Measurements from ENCODE around the gene OR2AJ1. TPM values are rescaled to one million over a fixed set of nuclear protein-coding genes. Genes with fewer than 3 reads are reported as not detected.

Gene OR2AJ1, protein sequence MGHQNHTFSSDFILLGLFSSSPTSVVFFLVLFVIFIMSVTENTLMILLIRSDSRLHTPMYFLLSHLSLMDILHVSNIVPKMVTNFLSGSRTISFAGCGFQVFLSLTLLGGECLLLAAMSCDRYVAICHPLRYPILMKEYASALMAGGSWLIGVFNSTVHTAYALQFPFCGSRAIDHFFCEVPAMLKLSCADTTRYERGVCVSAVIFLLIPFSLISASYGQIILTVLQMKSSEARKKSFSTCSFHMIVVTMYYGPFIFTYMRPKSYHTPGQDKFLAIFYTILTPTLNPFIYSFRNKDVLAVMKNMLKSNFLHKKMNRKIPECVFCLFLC
- not detected in 2 replicates for polyA plus RNA-seq (2014; cell fraction: cytosol; rRNA removed)
- polyA plus RNA-seq (2014; cell fraction: nucleus; rRNA removed) = not detected in 2 replicates

DNA sequence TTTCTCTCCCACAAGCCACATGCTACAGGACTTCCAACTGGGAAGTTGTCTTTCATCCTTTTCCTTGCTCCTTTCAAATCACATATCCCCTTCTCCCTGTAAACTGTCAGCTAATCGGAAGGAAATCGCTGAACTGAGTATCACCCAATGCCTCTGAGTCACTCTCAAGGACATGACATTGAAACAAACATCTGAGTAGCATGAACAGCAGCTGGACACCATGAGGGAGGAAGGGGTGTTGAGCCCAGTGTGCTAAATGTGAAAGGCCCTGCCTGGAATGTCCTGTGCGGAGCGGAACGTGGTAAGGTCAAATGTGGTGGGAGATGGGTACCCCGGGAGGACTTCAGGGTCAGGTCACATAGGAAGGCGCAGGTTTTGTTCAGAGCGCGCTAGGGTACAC lies at the start of gene OR2AJ1:
Gene OR2AJ1 (plus strand): TSS at position 22 of the 400 bp plus-strand sequence. CDS start 8,880 bp downstream, outside the sequence.
- no peak for DNase-seq (ENCODE audit: low spot score)

DNA sequence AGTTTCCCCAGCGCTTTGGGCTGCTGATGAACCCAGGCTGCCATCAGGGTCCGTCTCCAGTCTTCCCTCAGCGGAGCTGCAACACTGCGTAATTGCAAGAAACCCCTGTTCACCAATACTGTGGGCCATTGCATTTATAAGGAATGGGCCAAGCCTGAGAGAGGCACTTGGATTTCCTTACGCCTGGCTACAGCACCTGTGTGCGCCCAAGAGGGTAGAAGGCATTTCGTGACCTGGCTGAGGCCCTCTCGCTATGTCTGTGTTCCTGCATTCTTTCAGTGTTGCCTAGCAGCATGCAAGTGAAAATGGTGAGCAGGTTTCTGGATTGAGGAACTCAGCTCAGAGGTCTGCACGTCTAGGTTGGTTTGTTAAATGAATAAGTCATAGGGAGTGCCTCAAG lies 41.3 kb upstream of the OR2AJ1 start:
- DNase-seq (ENCODE audit: low spot score) = no peak

DNA sequence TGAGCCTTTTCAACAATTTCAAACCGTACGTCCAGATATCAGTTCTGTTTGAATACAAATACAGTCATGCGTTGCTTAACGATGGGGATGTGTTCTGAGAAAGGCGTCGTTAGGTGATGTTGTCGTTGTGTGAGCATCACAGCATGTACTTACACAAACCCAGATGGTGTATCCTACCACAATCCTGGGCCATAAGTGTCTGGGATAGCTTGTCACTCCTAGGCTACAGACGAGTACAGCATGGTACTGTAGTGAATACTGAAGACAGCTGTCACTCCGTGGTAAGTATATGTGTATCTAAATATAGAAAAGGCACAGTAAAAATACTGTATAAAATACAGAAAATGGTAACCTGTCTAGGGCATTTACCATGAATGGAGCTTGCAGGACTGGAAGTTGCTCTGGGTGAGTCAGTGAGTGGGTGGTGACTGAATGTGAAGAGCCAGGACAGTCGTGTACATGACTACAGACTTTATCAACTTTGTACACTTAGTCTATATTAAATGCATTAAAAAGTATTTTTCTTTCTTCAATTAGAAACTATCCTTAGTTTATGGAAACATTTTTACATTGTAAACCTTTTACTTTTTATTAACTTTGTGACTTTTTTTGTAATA lies 39.8 kb upstream of the OR2AJ1 start:
- DNase-seq (ENCODE audit: low spot score) = no peak

DNA sequence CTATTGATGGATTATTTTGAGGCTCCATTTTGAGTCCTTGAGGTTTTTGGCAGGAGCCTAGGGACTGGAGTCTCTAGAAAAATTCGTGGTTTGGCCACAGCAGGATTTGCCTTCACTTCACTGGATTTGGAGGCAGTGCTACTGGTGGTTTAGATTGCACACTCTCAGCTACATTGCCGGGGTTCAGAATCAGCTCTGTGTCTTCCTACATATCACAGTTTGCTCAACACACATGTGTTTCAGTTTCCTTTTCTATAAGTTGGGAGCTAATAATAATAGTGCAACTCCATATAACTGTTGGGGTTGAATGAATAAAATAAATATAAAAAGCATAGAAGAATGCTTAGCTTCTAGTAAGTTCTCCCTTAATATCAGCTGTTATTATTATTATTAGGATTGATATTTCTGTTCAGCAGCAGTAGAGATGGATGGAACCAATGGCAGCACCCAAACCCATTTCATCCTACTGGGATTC lies 29.5 kb upstream of the OR2AJ1 start, which contains the start of gene OR2W3:
Gene OR2W3 (plus strand): TSS at position 425 of the 475 bp plus-strand sequence. CDS start 0 bp downstream, at position 425.
- no peak for DNase-seq (ENCODE audit: low spot score)

DNA sequence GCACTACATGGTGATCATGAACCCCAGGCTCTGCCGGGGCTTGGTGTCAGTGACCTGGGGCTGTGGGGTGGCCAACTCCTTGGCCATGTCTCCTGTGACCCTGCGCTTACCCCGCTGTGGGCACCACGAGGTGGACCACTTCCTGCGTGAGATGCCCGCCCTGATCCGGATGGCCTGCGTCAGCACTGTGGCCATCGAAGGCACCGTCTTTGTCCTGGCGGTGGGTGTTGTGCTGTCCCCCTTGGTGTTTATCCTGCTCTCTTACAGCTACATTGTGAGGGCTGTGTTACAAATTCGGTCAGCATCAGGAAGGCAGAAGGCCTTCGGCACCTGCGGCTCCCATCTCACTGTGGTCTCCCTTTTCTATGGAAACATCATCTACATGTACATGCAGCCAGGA lies 28.7 kb upstream of the OR2AJ1 start:
- DNase-seq (ENCODE audit: low spot score) = no peak

DNA sequence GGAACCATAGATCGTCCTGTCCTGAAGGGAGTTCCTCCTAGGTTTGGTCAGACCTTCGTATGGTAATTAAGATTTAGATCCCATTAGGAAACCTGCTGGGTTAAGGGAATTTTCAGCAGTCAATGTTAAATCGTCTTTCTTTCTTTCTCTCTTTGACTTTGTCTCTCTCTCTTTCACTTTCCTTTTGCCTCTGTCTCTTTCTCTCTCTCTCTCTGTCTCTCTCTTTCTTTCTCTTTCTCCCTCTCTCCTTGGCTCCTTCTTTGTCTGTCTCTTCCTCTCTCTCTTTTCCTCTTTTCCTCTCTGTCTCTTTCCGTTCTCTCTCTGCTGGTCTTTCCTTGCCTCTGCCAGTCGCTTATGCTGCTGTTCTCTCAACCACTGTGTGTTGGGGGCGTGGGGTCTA lies 20.6 kb upstream of the OR2AJ1 start:
- DNase-seq (ENCODE audit: low spot score) = peak; percentile 32

DNA sequence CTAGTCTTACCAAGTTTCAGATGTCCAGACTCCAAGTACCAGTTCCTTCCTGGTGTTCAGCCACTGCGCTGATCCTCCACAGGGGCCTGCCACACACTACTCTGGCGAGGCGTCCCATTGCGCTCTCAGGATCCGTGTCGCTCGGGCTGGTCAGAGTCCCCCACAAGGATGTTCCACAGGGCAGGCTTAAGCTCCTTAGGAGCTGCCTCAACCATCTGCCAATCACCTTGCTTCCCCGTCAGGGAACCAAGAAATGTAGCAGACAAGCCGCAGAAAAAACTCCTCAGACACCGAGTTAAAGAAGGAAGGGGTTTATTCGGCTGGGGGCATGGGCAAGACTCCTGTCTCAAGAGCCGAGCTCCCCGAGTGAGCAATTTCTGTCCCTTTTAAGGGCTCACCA lies 19.5 kb upstream of the OR2AJ1 start:
- peak; percentile 65 for DNase-seq (ENCODE audit: low spot score)

DNA sequence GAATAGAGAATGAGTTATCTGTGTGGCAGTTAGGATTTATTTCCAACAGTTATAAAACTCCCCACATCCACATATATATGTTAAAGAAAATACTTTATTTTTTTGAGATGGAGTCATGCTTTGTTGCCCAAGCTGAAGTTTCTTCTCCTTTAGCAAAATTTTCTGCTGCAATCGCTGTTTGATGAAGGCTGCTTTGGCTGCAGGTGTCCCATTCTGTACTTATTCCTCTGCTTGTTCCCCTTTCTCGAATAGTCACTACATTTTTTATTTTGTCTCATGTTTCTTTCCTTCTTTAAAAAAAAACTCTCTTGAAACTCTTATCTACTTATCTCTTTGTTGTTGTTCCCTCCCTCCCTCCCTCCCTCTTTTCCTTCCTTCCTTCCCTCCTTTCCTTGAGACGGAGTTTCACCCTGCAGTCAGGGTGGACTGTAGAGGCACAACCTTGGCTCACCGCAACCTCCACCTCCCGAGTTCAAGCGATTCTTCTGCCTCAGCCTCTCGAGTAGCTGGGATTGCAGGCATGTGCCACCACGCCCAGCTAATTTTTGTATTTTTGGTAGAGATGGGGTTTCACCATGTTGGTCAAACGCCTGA lies 18.7 kb upstream of the OR2AJ1 start:
- DNase-seq (ENCODE audit: low spot score) = no peak

DNA sequence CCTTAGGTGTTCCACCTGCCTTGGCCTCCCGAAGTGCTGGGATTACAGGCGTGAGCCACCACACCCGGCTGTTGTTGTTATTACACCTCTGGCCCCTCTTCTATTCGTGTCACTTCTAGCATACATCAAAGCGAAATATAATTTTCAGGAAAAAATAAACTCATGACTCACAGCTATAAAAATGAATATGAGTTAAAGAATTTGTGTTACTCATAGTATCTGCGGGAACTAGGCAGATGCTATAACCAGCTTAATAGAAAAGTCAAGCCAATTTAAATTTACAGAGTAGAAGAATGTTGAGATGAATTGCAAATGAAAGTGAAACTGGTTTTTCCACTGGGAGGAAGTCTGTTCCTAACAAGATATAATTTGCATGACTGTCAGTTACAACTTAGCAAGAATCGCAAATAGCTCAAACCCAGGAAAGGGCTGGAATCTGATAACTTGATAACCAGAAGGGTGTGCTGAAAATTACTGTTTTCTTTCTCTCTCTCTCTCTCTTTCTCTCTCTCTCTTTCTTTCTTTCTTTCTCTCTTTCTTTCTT lies 18.1 kb upstream of the OR2AJ1 start:
- DNase-seq (ENCODE audit: low spot score) = peak; percentile 11

DNA sequence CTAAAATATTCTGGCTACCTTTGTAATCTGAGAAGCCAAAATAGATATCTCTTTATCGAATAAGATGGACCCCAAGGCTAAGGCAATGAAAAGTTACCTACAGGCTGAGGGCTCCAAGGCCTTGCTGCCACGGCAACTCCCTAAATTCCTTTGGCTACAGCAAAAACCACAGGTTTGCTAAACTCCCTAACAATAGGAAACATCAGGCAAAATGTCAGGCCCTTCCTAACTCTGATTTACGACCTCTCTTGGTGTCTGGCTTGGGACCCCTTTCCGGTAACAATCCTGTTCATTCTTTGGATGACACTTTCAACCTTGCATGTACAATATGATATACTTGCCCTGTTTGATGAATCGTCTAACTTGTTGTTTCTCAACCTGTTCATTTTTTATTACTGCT lies 15.9 kb upstream of the OR2AJ1 start:
- no peak for DNase-seq (ENCODE audit: low spot score)

DNA sequence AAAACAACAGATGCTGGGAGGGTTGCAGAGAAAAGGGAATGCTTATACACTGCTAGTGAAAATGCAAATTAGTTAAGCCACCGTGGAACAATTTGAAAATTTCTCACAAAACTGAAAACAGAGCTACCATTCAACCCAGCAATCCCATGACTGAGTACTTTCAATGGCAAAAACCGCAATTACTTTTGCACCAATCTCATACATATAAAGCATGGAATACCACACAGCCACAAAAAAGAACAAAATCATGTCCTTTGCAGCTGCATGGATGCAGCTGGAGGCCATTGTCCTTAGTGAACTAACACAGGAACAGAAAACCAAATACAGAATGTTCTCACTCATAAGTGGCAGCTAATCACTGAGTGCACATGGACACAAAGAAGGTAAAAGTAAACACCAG lies 10.9 kb upstream of the OR2AJ1 start:
- no peak for DNase-seq (ENCODE audit: low spot score)

DNA sequence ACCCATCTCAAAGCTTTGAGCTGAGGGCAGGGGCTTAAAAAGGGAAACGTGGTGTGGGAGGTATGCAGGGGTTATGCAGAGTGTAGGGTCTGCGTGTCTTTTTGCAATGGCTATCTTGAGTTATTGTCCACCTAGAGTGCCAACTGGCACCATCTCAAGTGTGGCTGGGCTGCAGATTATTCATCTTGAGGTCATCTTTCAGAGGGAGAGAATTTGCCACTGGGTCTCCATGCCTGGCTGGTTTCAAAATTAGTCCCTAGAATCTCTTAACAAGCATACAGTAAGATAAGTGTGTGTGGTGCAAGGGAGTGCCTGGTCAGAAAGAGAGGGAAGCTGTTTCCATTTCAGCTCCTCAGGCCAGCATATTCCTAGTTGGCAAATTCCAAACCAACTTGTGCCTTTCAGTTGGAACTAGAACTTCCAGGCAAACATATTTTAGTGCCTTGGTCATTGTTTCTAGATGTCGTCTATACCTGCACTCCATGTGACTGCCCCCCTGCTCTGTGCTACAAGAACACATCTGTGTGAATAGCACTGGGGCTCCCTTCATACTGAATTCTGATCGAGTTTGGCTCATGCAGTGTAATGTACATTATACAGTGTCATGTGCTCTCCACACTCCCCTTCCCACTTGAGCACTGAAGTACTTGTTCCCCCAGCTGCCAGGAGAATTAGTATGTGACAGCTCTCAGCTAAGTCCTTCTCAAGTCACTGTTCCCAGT lies 9.6 kb upstream of the OR2AJ1 start:
- DNase-seq (ENCODE audit: low spot score) = no peak

DNA sequence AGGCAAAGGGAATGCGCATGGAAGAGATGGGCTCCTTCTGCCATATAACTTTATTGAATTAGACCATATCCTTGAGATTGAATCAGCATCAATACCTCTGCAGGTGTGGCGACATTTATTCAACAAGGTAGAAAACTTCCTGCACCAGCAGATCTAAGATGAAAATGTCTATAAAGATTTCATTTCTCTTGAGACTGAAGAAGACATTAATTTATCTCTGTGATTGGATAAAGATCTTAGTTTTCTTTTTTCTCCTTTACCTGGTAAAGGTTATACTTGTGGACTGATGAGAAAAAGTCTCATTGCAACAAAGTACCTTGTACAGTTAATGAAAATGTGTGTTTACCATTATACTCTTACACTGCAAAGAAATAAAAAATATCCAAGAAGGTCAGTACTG lies 4.7 kb upstream of the OR2AJ1 start, which contains the start of gene OR2T8:
Gene OR2T8 (plus strand): TSS at position 301 of the 400 bp plus-strand sequence. CDS start 766 bp downstream, outside the sequence.
- DNase-seq (ENCODE audit: low spot score) = no peak

DNA sequence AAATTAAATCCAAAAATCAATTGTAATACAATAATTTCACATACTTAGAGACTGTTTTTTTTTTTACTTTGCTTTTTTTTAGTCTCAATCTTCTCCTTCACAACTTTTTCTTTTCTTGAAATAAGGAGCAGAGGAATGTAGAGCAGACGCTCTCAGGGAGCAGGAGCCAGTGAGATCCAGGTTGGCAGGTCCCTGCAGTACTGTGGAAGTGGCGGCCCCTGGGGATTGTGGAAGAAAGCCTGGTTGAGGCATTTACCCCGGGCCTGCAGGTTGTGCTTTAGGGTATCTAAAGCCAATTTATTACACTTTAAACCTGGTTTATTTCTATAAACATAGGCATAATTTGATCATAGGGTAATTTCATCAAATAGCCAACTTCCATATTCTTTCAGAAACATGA lies 748 bp upstream of the OR2AJ1 start:
- DNase-seq (ENCODE audit: low spot score) = peak; percentile 13

DNA sequence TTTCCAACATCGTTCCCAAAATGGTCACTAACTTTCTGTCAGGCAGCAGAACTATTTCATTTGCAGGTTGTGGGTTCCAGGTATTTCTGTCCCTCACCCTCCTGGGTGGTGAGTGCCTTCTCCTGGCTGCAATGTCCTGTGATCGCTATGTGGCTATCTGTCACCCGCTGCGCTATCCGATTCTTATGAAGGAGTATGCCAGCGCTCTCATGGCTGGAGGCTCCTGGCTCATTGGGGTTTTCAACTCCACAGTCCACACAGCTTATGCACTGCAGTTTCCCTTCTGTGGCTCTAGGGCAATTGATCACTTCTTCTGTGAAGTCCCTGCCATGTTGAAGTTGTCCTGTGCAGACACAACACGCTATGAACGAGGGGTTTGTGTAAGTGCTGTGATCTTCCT lies 9.3 kb downstream of the OR2AJ1 start:
- DNase-seq (ENCODE audit: low spot score) = no peak

DNA sequence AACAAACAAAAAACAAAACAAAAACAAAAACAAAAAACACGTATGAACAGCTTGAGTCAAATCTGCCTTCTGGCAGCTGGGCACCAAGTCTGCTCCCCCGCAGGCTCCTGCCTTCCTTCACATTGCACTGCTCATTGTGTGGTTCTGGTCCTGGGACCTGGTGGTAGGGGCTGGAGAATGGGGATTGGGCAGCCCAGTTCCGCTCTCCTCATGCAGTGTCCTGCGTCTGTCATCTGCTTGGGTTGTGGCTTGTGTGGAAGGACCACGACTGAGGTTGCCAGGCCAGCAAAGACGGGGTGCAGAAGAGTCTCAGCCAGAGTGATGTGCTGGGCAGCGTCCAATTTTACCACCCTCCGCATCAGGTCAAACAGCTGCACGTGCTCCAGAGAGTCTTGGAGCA lies 11.1 kb downstream of the OR2AJ1 start:
- DNase-seq (ENCODE audit: low spot score) = no peak

DNA sequence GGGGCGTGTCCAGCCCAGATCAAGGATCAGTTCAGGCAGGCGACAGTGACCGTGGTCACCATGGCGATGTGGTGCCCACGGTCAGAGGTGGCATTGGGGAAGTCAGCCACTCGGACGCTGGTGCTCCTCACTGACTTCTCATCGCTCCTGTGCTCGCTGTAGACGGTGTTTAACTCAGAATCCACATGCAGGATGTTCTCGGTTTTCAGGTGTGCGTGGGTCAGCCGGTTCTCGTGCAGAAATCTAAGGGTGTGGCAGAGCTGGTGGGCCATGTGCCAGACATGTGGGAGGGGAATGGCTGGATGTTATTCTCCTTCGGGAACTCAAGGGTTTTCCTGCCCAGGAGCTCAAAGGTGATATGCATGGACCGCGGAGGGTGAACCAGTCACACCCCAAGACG lies 11.7 kb downstream of the OR2AJ1 start:
- no peak for DNase-seq (ENCODE audit: low spot score)

DNA sequence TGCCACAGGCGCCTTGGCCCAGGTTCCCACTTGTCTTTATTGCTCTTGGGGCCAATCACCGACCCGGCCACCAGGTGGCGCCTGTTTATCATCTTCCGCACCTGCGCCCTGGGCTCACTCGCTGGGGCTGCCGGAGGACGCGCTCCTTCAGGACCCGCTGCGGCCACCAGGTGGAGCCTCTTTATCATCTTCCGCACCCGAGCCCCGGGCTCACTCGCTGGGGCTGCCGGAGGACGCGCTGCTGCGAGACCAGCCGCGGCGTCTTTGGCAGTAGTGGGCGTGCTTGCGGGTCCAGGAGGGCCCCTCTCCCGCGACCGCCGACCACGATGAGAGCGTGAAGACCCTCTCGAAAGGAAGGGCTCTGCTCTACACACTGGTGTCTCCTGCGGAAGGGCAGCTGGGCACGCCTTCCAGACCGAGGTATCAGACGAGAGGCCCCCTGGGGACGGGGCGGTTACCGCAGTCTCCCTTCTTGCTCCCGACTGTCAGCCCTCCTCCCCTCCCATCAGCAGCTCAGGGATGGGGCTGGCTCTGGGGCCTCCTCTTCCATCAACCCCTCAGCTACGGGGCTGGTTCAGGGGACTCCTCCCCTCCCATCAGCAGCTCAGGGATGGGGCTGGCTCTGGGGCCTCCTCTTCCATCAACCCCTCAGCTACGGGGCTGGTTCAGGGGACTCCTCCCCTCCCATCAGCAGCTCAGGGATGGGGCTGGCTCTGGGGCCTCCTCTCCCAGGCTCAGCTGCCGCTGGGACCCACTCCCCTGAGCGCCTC lies 12.5 kb downstream of the OR2AJ1 start:
- DNase-seq (ENCODE audit: low spot score) = peak; percentile 66

DNA sequence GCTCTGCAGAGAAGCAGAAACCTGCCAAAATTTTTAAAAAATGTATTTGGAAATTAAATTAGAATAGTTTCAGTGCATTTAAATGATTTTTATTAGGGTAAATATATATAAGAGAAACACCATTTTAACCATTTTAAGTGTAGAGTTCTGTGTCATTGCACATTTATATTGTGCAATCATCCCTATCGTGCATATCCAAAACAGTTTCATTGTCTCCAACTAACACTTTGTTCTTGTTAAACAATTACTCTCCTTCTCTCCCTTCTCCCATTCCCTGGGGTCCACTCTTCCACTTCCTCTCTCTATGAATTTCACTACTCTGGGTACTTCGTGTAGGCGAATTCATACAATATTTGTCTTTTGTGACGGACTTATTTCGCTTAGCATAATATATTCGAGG lies 17.9 kb downstream of the OR2AJ1 start:
- no peak for DNase-seq (ENCODE audit: low spot score)

DNA sequence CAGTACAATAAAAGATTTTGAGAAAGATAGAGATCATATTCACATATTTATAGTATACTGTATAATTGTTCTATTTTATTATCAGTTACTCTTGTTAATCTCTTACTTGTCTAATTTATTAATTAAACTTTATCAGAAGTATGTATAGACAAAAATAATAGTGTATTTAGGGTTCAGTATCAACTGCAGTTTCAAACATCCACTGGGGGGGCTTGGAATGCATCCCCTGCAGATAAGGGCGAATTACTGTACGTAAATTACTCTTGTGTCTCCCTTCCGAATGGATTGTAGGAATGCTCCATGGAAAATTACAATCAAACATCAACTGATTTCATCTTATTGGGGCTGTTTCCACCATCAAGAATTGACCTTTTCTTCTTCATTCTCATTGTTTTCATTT lies 23.9 kb downstream of the OR2AJ1 start, which contains the start of gene OR2L8:
Gene OR2L8 (plus strand): TSS at position 301 of the 400 bp plus-strand sequence. CDS start 0 bp downstream, at position 301.
- no peak for DNase-seq (ENCODE audit: low spot score)

DNA sequence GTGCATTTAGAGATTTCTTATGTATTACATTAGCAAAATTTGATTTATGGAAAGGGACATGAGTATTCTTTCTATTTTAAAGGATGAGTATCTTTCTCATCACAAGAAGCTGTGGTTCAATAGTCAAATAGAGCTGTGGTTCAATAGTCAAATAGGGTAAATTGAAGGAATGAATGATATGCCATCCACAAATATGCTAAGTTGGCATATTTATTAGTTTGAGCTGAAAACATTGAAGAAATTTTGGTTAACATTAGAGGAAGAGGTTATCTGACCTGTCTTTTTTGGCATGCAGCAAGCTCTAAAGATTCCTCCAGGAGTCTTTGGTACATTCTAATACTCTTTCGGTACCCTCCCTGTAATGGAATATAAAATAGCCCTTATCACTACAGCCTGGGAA lies 28.7 kb downstream of the OR2AJ1 start:
- DNase-seq (ENCODE audit: low spot score) = no peak

Data from SK-N-DZ (cell line).